ENCODE results near the gene GOLGA1. TPM values are rescaled to one million over a fixed set of nuclear protein-coding genes. Genes with fewer than 3 reads are reported as not detected.
A peak's percentile ranks its signal among the peaks of the same experiment; 100 is the strongest.
"Not testable (repeated sequence)": the region's sequence is repeated elsewhere in the genome, so short reads cannot be mapped to it uniquely, and the experiment has no call there.

GOLGA1 gene
- total and polyA plus RNA-seq, 10 of the 15 experiments (the other 5 are each of a cell fraction or from before 2014, with no cell fraction given) = 2.9 to 14.1 (median 8.1) TPM

GRCh38 chr9:124838132-124838531 lies 102.8 kb downstream of the GOLGA1 start:
- peak; percentile 28; the same call in 1 of the 2 replicates for TF ChIP-seq NFYB (IDR thresholded peaks at IDR 0.05; ENCODE audit: insufficient read depth, low read depth, low read length)
- H3K79me2 ChIP-seq (ENCODE audit: control insufficient read depth, insufficient read depth, low read length); H3K4me2 ChIP-seq (ENCODE audit: control insufficient read depth, insufficient read depth); intact Hi-C loops (cut with micrococcal nuclease; ENCODE audit: unreplicated experiment); RAD21 ChIA-PET (ENCODE audit: unreplicated experiment); H3K36me3 ChIP-seq (ENCODE audit: control insufficient read depth in 2 of 2, insufficient read depth in 2 of 2, low read length in 1 of 2); DNase-seq (ENCODE audit: low read depth, low spot score); H3K27me3 ChIP-seq (replicated peaks in 1 of 2; ENCODE audit: control insufficient read depth in 2 of 2, insufficient read depth in 2 of 2, low read length in 1 of 2); H3K4me3 ChIP-seq; H3K27ac ChIP-seq (ENCODE audit: control insufficient read depth, insufficient read depth); H3K9me3 ChIP-seq (replicated peaks; ENCODE audit: control insufficient read depth, insufficient read depth, low read length); H3K4me1 ChIP-seq (ENCODE audit: control insufficient read depth, insufficient read depth, low read length); BruUV-seq (replicated peaks); in situ Hi-C loops (cut with MboI); FAIRE-seq; H4K20me1 ChIP-seq (ENCODE audit: control insufficient read depth, insufficient read depth); ATAC-seq; H2AFZ ChIP-seq (ENCODE audit: control insufficient read depth, low read depth, low read length); H3K9ac ChIP-seq (ENCODE audit: control insufficient read depth, insufficient read depth, low read length): not testable (repeated sequence)
- WGBS (ENCODE audit: insufficient coverage, insufficient replicate concordance, low lambda C conversion rate, missing lambda C conversion rate) = 49% methylated on average over 5 of the region's 5 CpGs
- SMC1A ChIA-PET (ENCODE audit: uncharacterized antibody, unreplicated experiment) = interaction anchor here (0.9 to 1.5 kb wide), 3 partner anchors 14 to 66 kb away, joined by 3 to 4 read pairs (median 4); partner anchors contain the start of gene WDR38
- CTCF ChIA-PET = interaction anchor here (1.1 to 1.6 kb wide), 2 partner anchors 63 to 64 kb away, joined by 3 to 5 read pairs; no protein-coding TSS in a partner anchor
- POLR2A ChIA-PET = interaction anchor here (0.6 kb wide), 2 partner anchors 288 to 362 kb away, joined by 3 to 4 read pairs; partner anchors contain the start of gene RABEPK

DNA sequence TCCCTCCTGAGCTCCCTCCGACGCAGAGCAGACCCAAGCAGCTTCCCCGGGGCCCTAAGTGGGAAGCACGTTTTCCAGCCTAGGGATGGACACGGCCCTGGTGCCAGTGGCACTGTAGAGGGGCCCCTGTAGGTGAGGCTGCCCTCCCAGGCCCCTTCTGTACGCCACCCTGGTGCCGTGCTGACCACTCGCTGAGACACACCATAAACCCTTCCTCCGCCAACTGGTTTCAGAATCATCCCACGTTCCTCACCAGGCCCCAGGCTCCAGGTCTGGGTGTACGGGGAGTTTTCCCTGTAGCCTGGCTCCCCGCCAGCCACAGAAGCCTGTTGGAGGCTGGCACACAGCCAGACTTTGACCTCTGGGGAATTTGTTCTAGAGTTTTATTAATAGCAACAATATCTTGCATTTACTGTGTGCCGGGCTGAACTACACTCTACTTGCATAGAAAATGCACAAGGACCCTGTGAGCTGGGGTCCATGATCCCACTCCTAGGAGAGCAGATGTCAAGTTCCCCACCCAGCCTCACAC lies 105.8 kb downstream of the GOLGA1 start:
- TF ChIP-seq MEF2B (IDR thresholded peaks at IDR 0.05; ENCODE audit: partially characterized antibody, poor library complexity, severe bottlenecking) (peak; percentile 46), SMAD1 (IDR thresholded peaks at IDR 0.05; ENCODE audit: low read depth, partially characterized antibody) (peak; percentile 84), IKZF1 (conservative IDR thresholded peaks at IDR 0.05) (0 out of 2 replicates have a peak, but pooled peaks have one; percentile 10), RBBP5 (conservative IDR thresholded peaks at IDR 0.05) (no peak)
- Histone ChIP-seq H3K4me2 (ENCODE audit: control insufficient read depth, insufficient read depth) (no peak overlapping the region), H3K4me1 (ENCODE audit: control insufficient read depth, insufficient read depth, low read length) (no peaks in the 10 kb centered on the region; the same call in 1 of the 2 replicates), H3K36me3 (ENCODE audit: control insufficient read depth in 2 of 2, insufficient read depth in 2 of 2, low read length in 1 of 2) (no peaks in the 10 kb centered on the region), H3K27ac (ENCODE audit: control insufficient read depth, insufficient read depth) (no peak overlapping the region), H3K9ac (ENCODE audit: control insufficient read depth, insufficient read depth, low read length) (no peak overlapping the region), H3K4me3 (no peak overlapping the region), H3K27me3 (replicated peaks in 1 of 2; ENCODE audit: control insufficient read depth in 2 of 2, insufficient read depth in 2 of 2, low read length in 1 of 2) (no peaks in the 10 kb centered on the region), H2AFZ (ENCODE audit: control insufficient read depth, low read depth, low read length) (no peak overlapping the region), H3K9me3 (replicated peaks; ENCODE audit: control insufficient read depth, insufficient read depth, low read length) (no peaks in the 10 kb centered on the region), H3K79me2 (ENCODE audit: control insufficient read depth, insufficient read depth, low read length) (no peaks in the 10 kb centered on the region), H4K20me1 (ENCODE audit: control insufficient read depth, insufficient read depth) (no peaks in the 10 kb centered on the region)
- in situ Hi-C loops (cut with MboI) (no loop called here), intact Hi-C loops (cut with micrococcal nuclease; ENCODE audit: unreplicated experiment) (no loop called here)
- BruUV-seq (replicated peaks) = no TSS peak
- POLR2A ChIA-PET = interaction anchor here (0.5 to 0.7 kb wide), 2 partner anchors 18 to 51 kb away, joined by 3 read pairs; no protein-coding TSS in a partner anchor
- CTCF ChIA-PET = interaction anchor here (0.7 to 3.5 kb wide), 7 partner anchors 16 to 62 kb away, joined by 3 to 16 read pairs (median 3); partner anchors contain the start of gene WDR38
- DNase-seq (ENCODE audit: low read depth, low spot score) (no peak), FAIRE-seq (no peak), ATAC-seq (no peak)
- SMC1A ChIA-PET (ENCODE audit: uncharacterized antibody, unreplicated experiment) = no interaction called here
- 59% methylated on average over 13 of the region's 13 CpGs for WGBS (ENCODE audit: insufficient coverage, insufficient replicate concordance, low lambda C conversion rate, missing lambda C conversion rate)
- RAD21 ChIA-PET (ENCODE audit: unreplicated experiment) = no interaction called here
